Left renal cortex interstitium (tissue), 4 donors: ENCODE data around the gene PNLIP. TPM values are rescaled to one million over a fixed set of nuclear protein-coding genes. Genes with fewer than 3 reads are reported as not detected.

Experiments used
- DNase-seq, 4 donors: peaks; one replicate each; pipeline ENCODE4 v3.0.0-alpha.2; 2013; ENCODE audit warnings: low read depth in 4 of 4, low spot score in 2 of 4, missing footprints in 1 of 4
- polyA plus RNA-seq, 4 donors: library from polyadenylated mRNA; unstranded; fragments of 120-200 nt; gene quantifications; one replicate each; pipeline ENCODE4 v1.2.1, GENCODE V29; 2013; ENCODE audit not compliant: insufficient read length in 4 of 4

Gene PNLIP
- polyA plus RNA-seq, 4 donors = not detected

DNA sequence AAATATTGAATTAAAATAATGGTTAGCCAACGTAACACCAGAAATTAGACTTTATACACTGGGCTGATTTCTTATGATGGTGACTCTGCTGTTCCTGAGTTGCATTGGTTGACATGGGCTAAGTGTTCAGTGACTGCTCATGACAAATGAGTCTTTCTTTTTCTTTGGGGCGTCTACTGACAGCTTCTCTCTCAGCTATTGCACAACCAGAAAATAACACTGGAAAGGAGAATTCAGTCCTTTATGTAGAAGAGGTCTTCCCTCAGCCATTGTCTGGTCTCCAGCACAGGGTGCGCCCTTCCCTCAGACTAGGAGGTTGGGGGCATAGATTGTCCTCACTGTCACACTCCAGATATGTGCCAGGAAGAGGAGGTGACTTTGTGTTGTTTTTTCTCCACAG, 21.6 kb downstream of the PNLIP start:
- DNase-seq = no peak

DNA sequence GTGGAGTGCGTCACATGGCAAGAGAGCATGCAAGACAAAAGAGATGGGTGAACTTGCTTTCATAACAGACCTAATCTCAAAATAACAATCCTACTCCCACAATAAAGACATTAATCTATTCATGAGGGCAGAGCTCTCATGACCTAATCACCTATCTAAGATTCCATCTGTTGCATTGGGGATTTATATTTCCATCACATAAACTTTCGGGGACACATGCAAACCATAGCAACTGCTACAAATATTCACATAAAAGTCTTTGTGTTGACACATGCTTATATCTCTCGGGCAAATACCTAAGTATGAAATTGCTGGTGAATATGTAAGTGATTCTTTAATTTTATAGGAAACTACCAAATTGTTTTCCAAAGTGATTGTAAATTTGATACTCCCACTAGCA, 29.1 kb downstream of the PNLIP start:
- DNase-seq = no peak

DNA sequence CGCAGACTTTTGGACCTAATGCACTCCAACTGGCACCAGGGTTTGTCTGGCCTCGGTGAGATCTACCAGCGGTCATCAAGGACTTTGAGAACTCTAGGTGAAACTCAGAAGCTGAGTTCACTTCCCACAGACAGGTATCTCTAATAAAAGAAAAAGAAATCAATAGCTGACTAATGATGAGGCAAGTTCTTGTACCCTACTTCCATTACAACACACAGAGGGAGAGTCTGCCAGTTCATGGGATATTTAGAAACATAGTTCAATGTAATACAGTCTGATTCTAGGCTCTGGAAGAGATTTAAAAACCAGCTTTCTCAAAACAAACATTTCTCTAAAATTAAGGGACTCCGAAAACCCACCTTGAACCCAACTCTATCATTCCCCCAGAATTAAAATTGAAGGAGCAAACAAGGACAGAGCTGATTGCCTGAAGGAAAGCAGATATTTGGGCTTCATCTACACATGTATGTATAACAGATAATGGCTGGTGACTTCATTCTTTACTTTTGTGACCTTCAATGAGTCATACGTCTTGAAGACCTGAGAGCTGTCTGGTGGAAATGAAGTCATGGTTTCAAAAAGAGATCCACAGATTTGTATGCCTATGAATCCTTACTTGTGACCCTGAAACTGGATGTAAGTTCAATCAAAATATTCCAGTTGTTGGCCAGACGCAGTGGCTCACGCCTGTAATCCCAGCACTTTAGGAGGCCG, 42.3 kb downstream of the PNLIP start:
- DNase-seq = no peak

GRCh38 chr10:116588995-116589394, 43.3 kb downstream of the PNLIP start:
- no peak for DNase-seq

- DNase-seq = no peak
Observed at GRCh38 chr10:116589926-116590325, 44.2 kb downstream of the PNLIP start.

DNA sequence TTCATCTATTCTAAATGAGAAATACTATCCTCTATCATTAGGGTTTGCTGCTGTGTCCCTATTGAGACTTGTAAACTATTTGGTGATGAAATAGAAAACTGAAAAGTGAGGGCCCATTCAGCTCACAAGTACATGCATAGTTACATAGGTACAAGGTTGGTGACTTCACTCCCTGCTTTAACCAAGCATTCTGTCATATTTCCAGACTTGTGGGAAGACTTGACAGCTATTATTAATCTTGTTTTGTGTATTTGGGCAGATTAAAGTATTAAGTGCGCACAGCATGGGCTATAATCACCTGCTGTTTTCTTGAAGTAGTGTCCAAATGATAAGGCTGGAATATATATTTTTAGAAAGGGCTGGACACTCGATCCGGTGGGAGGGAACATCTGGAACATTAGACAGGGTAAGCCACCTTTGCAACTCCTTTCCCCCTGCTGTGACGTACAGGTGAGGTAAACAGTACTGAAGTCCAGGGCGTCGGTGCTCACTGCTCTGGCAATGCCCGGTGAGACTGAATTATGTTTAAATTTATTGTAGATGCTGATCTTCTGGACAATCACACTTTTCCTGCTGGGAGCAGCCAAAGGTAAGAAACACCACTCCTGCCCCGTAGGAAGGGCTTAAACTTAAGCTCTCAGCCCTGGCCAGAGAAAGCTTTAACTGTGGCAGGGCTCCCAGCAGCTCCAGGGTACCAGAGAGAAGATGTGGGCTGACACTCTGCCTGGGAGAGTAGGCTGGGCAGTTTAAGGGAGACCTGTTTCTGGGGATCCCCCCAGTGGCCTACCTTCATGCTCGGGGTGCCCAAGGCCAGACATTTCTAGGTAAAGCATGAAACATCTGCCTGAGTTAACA, 45.1 kb downstream of the PNLIP start, which contains the start of gene PNLIPRP1:
Gene PNLIPRP1, plus strand, starts transcription at position 370 of the 855 bp plus-strand sequence. Its CDS starts 171 bp downstream, at position 541.
- no peak for DNase-seq

DNA sequence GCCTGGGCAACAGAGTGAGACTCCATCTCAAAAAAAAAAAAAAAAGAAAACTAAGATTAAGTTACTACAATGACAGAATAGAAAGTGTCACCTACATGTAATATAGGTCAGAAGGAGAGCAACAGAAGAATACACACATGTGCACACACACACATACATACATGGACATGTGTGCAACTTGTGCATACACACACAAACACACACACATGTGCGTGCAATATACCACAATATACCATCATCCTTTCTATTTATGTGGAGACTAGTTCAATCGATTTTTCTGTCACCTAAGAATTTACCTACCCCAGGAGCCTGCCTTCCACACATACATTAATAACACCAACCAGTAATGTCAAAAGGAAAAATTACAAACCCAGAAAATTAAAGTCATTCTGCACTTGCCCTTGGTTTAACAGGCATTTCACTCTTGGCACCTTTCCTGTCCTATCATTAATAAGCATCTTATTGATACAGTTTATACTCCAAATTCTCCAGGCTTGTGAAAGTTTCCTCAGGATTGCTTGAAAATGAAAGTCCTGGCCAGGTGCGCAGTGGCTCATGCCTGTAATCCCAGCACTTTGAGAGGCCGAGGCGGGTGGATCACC, 47.5 kb downstream of the PNLIP start:
- DNase-seq = no peak

DNA sequence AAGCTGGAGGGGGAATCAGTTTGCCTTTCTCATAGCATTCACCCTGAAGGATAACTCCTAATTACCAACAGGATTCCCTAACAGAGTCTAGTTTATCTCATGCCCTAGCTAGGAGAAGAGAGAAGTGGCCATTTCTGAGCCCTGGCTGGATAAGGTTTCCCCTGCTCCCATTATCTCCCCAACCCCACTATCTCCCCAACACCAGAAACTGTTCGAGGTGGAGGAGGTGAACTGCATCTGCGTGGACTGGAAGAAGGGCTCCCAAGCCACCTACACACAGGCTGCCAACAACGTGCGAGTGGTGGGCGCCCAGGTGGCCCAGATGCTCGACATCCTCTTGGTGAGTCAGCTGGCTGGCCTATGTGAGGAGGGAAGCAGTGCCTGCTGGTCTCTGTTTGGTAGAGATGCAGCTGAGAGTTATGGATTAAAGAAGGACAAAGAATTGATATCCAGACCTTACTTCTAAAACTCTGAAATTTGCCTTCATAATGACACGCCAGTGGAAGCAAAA, 48.8 kb downstream of the PNLIP start:
- DNase-seq = no peak

- no peak for DNase-seq
Observed at GRCh38 chr10:116596062-116596461, 50.3 kb downstream of the PNLIP start.

GRCh38 chr10:116597543-116597942, 51.8 kb downstream of the PNLIP start:
- DNase-seq = no peak

DNA sequence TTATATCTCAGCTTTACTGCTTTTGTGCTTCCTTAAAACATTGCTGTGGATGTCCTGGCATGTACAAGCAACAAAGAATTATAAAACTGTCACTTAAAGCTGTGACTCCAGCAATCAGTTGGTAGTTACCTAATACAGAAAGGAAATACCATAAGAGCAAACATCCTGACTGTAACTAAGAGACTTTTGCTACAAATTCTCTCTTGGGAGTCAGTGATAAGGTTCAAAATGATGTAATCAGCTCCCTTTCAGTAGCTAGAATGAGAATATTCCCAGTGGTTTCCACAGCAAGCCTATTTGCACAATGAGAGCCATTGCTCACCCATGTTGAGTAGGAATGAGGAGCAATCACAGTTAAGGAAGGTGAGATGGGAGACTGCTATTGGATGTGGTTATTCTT, 52.6 kb downstream of the PNLIP start:
- DNase-seq = no peak

DNA sequence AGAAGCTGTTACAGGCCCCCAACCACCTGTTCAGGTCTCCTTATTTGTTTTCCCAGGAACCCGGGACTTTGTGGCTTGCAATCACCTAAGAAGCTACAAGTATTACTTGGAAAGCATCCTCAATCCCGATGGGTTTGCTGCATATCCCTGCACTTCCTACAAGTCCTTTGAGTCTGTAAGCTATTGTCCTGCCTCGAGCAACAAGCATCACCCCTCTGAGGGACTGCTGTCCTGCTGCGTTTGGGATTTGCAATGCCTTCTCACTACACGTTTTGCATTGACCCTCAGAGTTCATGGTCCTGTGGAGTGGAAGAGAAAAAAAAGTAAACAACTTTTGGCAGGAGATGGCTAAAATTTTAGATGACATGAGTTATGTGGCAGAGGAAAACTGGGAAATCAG, 54.3 kb downstream of the PNLIP start:
- DNase-seq = no peak

GRCh38 chr10:116602648-116603400, 57.1 kb downstream of the PNLIP start:
- DNase-seq = no peak

DNA sequence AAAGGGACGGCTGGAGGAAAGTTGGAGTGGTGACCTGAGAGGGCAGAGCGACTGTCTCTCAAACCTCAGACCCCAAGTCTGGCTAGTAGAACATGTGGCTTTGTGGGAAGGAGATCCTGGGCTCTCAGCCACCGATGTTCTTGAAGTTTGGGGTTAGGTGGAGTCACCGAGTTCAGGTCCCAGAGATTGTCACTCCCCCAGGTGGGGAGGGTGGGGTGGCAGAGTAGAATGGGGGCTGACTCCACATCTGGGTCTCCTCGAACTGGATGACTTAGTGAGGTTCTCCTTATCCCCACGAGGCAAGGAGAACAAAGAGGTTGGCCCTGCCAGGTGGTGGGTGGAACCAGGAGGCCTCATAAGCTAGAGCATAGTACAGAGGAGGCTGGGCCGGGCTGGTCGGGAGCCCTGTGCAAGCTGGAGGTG, 60.3 kb downstream of the PNLIP start:
- no peak for DNase-seq

GRCh38 chr10:116607336-116607735, 61.6 kb downstream of the PNLIP start:
- no peak for DNase-seq

DNA sequence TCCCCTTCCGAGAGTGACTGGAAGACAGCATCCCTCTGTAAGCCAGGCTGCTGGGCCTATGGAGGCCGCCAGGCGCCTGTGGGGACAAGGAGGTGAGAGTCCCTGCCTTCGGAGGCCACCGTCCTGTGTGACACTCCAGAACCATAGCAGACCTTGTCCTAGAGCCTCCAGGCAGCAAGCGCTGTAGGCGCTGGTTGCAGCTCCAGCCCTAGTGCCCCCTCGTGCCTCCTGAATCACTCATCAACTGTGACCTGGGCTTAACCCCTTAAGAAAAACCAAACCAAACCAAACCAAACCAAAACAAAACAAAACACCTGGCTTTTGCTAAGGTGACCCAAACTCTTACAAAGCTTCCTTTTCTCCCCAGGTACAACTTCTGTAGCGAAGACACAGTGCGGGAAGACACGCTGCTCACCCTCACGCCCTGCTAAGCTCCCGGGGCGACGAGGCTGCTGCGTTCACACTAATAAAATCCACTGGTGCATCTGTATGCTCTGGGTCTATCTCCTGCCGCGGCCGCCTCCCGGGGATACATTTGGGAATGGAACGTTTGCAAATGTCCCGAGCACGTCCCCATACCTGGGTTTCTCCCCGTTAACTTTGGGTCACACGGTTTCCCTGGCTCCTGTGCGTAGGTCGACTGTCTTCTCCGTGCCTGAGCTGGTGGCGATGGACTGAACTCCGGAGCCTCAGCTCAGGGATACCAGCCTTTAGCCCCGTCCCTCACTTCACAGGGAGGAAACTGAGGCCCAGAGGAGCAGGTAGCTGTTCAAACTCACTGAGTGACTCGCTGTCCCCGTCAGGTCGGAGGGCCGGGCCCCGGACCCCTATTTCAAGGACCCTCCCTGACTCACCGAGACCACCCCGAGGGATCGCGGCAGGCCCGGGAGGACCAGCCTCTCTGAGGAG, 63.2 kb downstream of the PNLIP start:
- no peak for DNase-seq

DNA sequence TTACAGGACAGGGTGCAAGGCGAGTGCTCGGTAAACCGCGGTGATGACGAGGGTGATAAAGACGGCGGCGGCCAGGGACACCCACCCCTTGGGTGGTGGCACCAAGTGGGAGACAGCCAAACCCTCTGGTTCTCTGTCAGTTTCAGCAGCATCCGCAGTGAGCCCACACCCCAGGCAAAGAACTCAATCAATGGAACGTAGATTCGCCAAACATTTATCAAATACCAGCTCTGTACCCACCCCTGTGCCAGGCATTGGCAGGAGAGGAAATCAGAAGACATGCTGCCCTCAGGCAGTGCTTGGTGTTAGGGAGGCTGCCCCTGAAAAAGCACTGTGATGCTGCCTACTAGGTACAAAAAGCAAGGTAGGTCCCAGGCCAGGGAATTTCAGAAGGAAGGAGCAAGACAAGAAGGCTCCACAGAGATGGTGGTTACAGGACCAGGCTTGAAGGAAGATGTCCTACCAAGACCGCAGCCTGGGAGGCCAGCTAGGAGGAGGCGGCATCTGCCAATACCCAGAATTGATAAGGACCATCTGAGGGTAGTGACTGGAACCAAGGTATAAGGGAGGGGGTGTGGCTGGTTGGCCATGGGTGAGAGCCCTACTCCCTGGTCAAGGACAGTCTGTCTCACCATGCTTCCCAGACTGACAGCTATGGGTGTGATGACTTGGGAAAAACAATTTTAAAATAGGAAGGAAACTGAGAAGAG, 64.9 kb downstream of the PNLIP start:
- no peak for DNase-seq

DNA sequence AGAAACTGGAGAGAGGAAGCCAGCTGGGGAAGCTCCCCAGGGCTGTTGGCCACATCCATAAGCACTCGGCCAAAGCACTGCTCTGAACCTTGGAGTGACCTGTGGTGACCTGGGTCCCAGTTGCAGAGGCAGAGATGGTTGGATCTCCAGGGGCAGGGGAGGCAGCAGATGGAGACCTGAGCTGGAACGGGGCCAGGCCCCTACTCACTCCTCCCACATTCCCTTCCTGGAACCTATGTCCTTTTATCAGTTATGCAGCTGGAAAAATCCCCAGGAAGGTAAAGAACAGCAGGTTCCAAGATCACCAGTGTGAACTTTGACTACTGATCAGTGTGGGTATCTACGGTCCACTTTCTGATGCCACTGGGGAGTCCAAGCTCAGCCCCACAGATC, 65.4 kb downstream of the PNLIP start:
- no peak for DNase-seq
